Kidney epithelial cell (primary cell): ENCODE results near the gene RNF149. TPM values are rescaled to one million over a fixed set of nuclear protein-coding genes. Genes with fewer than 3 reads are reported as not detected.

Experiments used
- DNase-seq: peaks from one replicate; pipeline ENCODE4 v3.0.0-alpha.2; 2010; ENCODE audit warnings: low read depth
- H3K27me3 ChIP-seq: 2 replicates; pipeline ENCODE4 v1.6.0; 2011; ENCODE audit warnings: low read length; ENCODE audit not compliant: control insufficient read depth, insufficient read depth
- H3K36me3 ChIP-seq: 2 replicates; pipeline ENCODE4 v1.5.1; 2011; ENCODE audit warnings: low read length; ENCODE audit not compliant: control insufficient read depth, insufficient read depth
- H3K4me3 ChIP-seq: 2 replicates; pipeline ENCODE4 v1.5.1; 2011; ENCODE audit warnings: low read depth, mild to moderate bottlenecking, control low read depth, low read length
- total RNA-seq: library from RNA; depleted of rRNA; stranded (reverse); fragments of >200 nt; gene quantifications from 2 replicates; pipeline ENCODE4 v1.2.3, GENCODE V29; 2015
- TF ChIP-seq, protein P1 (sequence below): IDR thresholded peaks from 2 replicates; pipeline ENCODE4 v1.5.1; 2011; ENCODE audit warnings: mild to moderate bottlenecking, moderate library complexity, low read length, control low read depth, inconsistent platforms; ENCODE audit not compliant: insufficient read depth, poor library complexity, severe bottlenecking

Gene RNF149
- total RNA-seq, 1 donor from 2014 or later = 66.2 TPM

DNA sequence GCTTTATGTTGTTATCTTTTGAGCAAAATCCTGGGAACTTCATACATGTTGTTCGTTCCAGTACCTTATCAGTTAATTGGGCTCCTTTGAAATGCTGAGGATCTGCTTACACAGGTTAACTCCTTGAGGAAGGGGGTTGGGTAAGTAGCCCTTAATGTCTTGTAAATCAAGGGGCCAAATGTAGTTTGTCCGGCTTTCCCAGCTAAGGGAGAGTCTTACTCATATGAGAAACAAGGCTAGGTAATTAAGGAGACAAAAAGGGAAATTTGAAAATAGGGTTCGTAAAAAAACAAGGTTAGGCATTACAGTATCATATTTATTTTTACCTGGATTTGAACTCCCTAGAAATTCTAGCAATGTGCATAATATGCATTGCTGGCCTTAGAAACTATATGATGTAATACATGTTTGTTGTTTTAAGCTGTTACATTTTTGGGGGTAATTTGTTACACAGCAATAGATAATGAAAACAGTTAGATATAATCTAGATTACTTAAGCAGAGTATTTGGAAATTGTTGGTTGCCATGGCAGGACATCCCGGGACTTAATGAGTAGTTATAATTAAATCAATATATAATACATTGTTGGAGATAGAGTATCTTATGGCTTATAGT, 30.9 kb upstream of the RNF149 start:
- H3K36me3 ChIP-seq = no peaks in the 10 kb centered on the region
- no peak for DNase-seq
- TF ChIP-seq, protein P1, sequence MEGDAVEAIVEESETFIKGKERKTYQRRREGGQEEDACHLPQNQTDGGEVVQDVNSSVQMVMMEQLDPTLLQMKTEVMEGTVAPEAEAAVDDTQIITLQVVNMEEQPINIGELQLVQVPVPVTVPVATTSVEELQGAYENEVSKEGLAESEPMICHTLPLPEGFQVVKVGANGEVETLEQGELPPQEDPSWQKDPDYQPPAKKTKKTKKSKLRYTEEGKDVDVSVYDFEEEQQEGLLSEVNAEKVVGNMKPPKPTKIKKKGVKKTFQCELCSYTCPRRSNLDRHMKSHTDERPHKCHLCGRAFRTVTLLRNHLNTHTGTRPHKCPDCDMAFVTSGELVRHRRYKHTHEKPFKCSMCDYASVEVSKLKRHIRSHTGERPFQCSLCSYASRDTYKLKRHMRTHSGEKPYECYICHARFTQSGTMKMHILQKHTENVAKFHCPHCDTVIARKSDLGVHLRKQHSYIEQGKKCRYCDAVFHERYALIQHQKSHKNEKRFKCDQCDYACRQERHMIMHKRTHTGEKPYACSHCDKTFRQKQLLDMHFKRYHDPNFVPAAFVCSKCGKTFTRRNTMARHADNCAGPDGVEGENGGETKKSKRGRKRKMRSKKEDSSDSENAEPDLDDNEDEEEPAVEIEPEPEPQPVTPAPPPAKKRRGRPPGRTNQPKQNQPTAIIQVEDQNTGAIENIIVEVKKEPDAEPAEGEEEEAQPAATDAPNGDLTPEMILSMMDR = no peak
- H3K4me3 ChIP-seq = no peak overlapping the region
- no peaks in the 10 kb centered on the region for H3K27me3 ChIP-seq

DNA sequence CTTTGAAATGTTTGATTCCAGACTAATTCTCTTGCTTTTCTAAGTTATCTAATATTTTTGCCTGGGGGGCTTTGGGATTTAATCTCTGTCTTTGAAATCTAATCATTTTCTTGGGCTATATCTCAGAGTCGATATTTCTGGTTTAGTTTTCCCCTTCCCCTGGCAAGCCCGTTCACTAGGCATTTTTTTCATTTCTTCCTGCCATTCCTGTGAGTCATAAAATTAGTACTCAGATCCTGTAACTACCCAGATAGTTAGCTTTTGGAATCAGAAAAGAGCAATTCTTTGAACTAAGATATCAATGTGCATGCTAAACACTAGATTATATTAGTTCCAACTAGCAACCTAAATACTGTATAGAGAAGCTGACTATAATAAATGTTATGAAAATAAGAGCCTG, 29.4 kb upstream of the RNF149 start:
- DNase-seq = no peak
- no peaks in the 10 kb centered on the region for H3K36me3 ChIP-seq
- H3K27me3 ChIP-seq = no peaks in the 10 kb centered on the region
- H3K4me3 ChIP-seq = no peak overlapping the region
- TF ChIP-seq, protein P1 = no peak

DNA sequence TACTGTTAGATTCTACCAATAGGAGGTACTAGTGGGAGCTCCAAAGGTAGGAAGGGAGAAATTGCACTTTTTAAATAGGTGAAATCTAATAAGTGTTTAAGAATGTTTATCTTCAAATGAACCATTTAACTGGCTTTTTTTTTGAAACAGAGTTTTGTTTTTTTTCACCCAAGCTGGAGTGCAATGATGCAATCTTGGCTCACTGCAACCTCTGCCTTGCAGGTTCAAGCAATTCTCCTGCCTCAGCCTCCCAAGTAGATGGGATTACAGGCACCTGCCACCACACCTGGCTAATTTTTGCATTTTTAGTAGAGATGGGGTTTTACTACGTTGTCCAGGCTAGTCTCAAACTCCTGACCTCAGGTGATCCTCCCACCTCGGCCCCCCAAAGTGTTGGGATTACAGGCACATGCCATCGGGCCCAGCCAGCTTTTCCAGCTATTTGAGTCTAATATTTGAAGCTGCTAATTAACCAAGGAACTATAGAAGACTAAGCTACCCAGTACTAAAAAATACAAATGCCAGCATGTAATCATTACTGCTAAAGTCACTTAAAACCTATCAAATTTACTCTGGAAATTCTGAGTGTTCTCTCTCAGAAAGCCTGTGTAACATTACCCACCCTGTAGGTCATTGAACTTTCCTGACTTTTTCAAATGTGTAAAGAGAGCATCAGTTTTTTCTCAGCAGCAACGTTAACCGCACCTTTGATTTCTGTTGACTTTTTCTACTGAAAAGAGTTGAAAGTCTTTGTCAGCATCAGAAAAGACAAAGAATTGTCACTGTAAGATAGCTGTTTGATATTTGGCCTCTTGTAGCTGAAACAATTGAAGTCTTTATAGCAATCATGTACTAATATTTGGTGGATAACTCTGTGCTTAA, 24.6 kb upstream of the RNF149 start:
- H3K27me3 ChIP-seq = no peaks in the 10 kb centered on the region
- DNase-seq = no peak
- H3K4me3 ChIP-seq = no peak overlapping the region
- no peaks in the 10 kb centered on the region for H3K36me3 ChIP-seq
- TF ChIP-seq, protein P1 = no peak

DNA sequence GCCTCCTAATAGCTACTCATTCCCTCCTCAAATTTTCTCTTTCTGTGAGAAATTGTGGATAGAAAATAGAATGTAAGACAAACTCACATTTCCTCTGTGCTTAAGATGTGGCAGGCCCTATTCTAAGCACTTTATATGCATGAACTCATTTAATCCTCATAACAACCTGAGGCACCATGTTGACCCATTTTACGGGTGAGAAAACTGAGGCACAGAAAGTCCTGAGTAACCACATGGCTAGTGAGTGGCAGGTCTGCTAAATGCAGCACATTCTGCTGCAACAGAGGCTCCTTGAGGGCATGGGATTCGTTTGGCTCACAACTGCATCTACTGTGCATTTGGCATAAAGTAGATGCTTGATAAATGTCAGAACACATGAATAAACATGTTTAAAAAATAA, 22.7 kb upstream of the RNF149 start:
- no peaks in the 10 kb centered on the region for H3K27me3 ChIP-seq
- TF ChIP-seq, protein P1 = no peak
- no peak for DNase-seq
- H3K36me3 ChIP-seq = no peaks in the 10 kb centered on the region
- no peak overlapping the region for H3K4me3 ChIP-seq

DNA sequence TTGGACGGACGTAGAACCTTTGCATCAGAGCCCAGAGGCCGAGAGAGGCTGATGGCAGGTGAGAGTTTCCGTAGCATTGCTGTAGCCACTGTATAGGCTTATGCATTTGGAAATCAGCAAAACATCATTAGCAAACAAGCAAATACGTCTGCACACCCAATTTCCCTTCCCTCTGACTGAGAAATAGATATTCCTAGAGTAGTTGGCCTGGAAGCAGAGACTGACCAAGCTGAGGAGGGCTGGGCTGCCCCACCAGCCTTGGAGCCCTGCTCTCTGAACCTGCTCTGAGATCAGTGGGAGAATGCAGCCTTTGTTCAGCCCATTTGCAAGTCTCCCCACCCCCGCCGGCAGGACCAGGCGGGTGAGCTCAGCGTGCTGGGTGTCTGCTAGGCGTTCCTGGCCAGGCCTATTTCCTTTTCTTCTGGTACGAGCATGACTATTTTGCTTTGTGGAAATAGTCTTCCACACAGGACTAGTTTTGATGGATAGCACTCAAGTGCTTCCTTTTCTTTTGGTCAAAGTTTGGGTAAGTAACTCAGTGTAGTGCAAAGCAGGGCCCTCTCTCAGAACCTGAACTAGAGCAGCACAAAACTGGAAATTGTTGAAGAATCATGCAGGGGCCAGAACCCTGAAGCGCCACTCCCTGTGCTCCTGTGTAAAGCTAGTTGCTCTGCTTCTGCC, 21.9 kb upstream of the RNF149 start:
- Histone ChIP-seq H3K27me3 (no peaks in the 10 kb centered on the region), H3K4me3 (no peak overlapping the region), H3K36me3 (no peaks in the 10 kb centered on the region)
- TF ChIP-seq, protein P1 = no peak
- no peak for DNase-seq
